Stimulated activated CD8-positive, alpha-beta memory T cell treated with anti-CD3 and anti-CD28 coated beads, Interleukin-7, amount 100 ng/mL, for 24 hours (primary cell): ENCODE results near the gene MLPH.
"Not testable (repeated sequence)": the region's sequence is repeated elsewhere in the genome, so short reads cannot be mapped to it uniquely, and the experiment has no call there.

Source experiments
- DNase-seq: peaks from one replicate; pipeline ENCODE4 v3.0.0-alpha.2; 2020; ENCODE audit warnings: low read depth

MLPH gene

DNA sequence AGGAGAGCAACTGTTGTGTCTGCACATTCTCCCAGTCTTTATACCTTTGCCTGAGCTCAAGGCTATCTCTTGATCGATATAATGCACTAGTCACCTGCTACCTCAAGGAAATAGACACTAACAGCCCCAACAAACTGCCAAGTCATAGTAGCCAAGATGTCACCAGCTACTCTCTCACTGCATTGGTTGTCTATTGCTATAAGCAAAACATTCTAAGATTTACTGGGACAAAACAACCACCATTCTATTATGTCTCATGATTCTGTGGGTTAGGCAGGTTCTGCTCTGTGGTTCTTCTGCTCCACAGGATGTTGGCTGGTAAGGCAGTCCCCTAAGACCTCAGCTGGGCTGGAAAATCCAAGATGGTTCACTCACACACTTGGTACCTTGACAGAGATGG lies 28.5 kb upstream of the MLPH start:
- DNase-seq: no peak

DNA sequence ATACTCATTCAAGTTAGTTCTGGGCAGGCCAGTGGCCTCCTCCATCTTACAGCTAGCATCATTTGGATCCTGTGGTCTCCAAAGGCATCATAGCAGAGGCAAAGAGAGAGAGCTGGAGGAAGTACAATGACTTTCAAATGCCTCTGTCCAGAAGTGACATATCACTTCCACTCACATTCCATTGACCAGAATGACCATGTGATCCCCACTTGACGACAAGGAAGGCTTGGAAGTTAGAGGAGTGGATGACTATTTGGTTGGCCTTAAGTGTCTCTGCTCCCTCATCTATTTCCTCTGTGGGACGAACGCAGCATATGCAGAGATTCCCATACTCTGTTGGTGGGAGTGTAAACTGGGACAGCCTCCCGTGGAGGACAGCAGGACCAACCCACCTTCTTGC lies 27.8 kb upstream of the MLPH start:
- DNase-seq: no peak

DNA sequence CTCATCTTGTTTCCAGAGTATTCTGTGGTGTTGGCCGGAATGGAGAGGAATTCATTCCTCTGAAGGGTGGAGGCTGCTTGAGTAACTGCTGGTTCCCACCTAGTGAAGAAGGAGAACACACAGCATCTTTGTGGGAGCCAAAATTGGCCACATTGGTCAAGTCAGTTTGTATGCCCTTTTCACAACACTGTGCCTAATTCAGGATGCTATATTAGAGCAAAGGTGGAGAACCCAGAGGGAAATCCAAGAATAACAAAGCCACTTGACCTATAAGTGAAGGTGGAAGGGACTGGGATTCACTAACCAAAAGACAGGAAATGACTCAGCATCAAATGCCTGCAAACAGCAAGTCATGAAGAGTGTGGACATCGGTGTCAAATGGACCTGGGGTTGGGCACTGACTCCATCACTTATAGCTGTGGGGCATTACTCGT lies 27.3 kb upstream of the MLPH start:
- DNase-seq: no peak

DNA sequence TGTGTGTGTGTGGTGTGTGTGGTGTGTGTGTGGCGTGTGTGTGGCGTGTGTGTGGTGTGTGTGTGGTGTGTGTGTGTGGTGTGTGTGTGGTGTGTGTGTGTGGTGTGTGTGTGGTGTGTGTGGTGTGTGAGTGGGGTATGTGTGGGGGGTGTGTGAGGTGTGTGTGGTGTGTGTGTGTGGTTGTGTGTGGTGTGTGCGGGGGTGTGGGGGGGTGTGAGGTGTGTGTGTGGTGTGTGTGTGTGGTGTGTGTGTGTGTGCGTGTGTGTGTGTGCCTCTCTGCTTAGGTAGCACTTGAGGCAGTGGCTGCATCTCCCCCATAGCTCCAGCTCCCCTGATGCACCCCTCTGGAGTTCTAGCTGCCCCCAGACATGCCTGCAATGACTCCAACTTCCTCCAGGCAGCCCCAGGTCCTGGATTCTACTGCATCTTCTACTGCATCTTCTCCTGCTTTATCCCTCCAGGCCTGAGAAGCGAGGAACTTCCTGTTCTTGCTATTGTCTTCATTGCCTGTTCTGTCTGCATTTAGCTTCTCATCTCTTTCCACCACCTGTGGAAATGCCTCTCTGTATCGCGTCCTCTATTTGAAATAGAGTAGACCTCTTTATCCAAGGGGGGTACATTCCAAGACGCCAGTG lies 22.2 kb upstream of the MLPH start:
- no peak for DNase-seq

DNA sequence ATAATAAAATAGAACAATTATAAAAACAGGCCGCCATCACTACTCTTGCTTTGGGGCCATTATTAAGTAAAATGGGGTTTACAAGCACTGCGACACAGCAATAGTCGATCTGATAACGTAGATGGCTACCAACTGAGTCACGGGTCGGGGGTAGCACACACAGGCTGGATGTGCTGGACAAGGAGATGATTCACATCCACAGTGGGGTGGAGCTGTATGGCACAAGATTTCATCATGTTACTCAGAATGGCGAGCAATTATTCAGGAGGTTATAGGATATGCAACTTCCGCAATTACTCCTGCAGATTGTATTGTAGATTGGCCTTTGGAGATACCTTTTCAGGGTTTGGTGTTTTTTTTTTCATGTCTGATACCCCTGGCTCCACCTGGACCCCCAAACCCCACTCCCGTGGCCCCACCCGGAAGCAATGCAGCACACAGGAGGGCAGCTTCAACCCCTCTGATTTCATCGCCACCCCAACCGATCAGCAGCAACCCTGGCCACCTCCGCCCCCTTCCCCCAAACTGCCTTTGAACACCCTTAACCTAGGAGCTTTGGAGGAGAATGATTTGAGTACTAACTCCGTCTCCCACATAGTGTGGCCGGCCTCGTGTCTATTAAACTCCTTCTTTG lies 21.4 kb upstream of the MLPH start:
- no peak for DNase-seq

DNA sequence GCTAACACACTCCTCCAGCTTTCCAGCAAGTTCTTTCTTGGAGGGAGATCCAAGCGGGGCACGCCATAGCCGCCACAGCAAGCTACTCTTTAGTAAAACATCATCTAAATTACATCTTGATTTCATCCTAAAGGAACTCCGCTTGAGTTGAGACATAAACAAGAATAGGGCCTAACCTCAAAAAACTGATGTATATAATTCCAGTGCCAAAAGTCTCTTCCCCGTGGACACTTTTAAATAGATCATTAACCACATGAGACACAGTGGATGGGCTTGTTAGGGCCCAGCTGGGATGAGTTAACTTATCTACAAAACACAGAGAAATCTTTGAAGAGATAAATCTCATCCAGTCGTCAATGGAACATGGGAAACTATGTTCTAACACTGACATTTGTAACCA lies 20.8 kb upstream of the MLPH start:
- DNase-seq: no peak

DNA sequence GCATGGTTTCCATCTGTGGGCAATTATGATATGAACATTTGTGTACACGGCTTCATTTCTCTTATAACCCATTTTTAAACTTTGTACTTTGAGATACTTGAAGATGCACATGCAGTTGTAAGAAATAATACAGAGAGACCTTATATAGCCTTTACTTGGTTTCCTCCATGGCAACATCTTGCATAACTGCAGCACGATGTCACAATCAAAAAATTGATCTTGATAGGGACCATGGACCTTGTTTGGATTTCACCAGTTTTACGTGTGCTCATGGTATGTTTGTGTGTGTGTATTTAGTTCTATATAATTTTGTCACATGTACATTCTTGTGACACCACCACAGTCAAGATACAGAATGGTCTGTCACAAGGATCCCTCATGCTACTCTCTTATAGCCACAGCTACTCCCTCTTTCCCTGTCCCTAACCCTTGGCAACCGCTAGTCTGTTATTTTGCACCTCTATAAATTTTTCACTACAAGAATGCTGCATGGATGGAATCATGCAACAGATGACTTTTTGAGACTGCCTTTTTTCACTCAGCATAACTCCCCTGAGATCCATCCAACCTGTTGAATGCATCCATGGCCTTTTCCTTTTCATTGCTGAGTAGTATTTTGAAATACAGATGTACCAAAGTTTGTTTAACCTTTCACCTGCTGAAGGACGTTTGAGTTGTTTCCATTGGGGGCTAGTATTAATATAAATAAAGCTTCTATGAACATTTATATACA lies 19.4 kb upstream of the MLPH start:
- DNase-seq: no peak

DNA sequence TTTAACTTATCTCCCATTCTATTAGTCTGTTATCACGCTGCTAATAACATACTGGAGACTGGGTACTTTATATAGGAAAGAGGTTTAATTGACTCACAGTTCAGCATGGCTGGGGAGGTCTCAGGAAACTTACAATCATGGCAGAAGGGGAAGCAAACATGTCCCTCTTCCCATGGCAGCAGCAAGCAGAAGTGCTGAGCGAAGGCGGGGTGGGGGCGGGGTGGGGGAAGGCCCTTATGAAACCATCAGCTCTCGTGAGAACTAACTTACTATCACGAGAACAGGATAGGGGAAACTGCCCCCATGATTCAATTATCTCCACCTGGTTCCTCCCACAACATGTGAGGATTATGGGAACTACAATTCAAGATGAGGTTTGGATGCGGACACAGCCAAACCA lies 17.6 kb upstream of the MLPH start:
- DNase-seq: not testable (repeated sequence)

DNA sequence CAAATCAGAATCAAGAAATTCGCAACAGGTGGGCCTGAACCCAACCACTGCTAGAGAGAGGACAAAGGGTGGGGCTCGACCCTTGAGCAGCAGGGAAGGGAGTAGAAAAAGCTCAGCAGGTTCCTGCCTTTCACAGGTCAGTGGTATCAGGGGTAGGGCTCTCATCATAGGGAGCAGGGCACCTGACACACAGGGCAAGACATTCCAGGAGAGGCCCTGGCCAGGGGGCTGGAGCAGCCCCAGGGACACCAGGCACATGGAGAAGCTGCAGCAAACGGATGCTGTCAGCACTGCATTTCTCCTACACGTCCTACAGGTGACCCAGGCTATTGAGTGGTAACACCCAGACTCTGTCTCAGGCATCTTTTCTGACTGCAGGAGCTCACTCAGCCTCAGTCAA lies 17.2 kb upstream of the MLPH start:
- DNase-seq: no peak

DNA sequence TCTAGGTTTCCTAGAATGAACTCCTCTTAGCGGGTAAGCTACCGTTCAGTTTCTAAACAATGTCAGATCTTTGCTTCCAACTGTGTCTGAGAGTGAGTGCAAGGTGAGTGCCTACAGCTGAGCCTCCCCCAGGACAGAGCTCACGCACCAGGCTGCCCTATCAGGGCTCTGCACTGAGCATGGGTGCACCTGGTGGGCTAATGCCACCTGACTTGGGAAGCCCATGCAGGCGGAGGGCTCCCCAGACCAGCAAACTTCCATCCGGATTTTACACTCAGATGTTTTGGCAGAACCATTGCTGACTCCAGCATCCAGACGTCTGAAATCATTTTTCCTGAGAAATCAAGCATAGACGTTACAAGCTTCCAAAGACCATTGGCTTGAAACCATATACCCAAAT lies 16.1 kb upstream of the MLPH start:
- no peak for DNase-seq

DNA sequence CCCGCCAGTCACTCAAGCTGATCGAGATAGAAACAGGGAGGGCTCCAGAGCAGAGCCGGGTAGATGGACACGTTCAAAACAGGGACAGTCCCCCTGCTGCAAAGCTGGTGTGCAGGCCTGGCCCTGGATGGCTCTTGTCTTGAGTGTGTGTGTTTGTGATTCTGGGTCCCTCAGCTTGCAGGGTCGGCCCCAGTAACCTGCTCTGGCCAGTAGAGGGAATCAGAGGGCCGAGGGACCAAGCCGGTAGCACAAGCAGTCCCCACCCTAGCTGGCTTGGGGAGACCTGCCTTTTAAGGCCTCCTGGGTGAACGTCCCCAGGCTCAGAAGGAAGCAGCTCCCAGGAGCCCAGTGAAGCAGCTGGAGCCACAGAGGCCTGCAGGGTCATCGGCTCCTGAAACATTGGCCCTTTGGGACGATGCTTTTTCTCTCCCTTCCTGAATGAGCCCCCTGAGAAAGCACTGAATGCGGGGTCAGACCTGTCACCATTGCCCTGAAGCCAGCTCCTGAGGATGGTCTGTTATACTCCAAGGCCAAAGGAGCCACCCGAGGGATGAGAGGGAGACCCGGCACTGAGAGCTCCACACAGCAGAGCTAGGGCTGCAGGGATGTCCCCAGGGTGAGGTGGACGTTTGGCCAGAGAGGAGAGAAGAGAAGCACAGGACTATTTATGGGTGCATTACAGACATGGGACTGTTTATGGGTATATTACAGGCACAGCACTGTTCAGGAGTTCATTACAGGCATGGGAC lies 15.4 kb upstream of the MLPH start:
- no peak for DNase-seq

DNA sequence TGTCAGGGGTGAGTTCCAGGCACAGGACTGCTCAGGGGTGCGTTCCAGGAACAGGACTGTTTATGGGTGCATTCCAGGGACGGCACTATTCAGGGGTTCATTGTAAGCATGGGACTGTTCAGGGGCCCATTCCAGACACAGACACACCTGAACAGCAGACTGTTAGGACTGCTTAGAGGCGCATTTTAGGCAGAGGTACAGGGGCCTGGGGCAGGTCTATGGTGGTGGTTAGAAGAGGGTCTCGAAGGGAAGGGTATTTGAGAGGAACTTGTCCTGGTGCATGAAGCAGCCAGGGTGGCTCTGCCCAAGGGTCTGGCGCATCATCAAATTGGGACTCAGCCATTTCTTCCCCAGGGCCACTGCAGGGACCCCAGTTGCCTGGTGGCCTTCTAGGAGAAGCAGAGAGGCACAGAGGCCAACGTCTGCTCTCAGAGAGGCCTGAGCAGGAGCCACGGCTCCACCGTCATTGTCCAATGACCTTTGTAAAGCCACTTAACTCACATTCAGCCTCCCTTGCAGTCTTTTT lies 14.8 kb upstream of the MLPH start:
- DNase-seq: no peak

DNA sequence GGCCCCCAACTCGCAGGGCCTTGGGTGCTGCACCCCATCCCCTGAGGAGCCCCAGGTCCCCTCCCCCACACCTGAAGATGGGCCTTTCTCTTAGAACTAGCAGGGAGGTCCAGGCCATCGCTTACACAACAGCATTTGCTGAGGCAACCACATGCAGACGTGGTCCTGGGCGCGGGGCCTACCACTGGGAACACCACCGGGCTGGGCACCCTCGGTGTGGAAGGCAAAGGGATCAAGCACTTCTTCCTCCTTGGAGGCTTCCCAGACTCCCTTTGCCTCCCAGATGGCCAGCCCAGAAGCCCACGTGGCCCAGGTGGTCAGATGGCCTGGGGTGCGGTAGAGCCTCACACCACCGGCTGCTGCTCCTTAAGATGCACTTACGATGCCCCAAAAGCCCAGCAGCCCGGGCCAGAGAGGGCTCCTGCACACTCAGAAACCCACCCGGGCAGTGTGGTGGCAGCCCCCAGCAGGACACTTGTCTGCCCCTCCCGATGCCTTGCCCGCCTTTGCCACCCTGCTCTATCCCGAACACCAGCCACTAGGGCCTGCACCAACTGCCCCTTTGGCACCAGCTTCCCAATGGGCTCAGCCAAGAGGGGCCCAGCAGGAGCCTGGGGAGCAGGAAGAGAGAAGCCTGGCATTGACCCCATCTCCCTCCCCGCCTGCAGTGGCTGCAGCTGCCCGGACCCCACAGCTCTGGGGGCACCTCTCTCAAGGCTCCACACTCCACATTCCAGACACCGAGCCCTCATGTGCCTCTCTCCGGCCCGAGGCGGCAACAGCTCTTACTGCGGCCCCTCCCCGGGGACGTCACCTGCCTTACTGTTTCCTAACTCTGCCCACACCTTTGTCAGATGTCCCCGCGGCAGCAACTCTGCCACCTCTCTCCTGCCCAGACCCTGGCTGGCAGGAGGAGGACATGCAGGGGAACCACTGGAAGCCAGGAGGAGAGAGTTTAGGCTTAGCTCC lies 13.9 kb upstream of the MLPH start:
- DNase-seq: no peak

DNA sequence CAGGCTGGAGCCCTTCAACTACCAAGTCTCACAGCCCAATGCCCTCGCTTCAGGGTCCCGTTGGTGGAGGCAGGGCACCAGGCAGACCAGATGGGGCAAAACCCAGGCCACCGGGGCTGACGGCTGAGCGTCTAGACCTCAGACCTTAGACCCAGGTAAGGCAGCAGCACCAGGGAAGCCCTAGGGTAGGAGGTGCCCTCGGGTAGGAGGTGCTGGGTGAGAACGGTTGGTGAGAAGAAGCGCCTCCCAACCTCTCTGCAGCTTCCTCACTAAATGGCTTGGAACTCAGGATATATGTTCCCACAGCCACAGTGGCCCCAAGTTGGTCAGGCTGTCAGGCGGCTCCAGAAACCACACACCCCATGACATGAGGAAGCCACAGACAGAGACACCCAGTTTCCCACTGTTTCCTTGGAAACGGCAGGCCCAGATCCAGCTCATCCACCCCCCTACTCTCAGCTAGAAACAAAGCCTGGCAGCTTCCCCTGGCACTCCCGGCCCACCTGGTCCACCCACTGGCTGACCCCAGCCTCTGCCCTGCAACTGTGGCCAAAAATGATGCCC lies 13.1 kb upstream of the MLPH start:
- no peak for DNase-seq

DNA sequence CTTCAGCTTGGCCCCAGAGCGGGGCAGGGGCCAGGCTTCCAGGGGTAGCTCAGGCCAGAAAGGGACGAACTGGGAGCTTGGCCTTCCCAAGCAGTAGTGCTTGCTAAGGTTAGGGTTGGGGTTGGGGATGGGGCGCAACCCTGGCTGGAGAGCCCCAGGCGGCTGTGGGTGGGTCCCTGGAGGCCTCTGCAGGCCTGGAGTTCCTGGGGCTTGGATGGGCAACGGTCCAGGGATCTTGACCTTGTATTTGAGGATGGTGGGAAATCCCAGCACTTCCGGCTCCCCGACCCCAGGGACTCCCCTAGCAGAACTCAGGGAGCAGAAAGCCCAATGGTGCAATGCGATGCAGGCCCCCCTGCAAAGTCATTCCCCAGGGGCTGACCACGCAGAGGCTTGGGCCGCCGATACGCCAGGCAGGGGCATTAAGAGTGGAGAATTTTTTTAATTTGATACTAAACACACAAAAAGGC lies 12.6 kb upstream of the MLPH start:
- DNase-seq: no peak

DNA sequence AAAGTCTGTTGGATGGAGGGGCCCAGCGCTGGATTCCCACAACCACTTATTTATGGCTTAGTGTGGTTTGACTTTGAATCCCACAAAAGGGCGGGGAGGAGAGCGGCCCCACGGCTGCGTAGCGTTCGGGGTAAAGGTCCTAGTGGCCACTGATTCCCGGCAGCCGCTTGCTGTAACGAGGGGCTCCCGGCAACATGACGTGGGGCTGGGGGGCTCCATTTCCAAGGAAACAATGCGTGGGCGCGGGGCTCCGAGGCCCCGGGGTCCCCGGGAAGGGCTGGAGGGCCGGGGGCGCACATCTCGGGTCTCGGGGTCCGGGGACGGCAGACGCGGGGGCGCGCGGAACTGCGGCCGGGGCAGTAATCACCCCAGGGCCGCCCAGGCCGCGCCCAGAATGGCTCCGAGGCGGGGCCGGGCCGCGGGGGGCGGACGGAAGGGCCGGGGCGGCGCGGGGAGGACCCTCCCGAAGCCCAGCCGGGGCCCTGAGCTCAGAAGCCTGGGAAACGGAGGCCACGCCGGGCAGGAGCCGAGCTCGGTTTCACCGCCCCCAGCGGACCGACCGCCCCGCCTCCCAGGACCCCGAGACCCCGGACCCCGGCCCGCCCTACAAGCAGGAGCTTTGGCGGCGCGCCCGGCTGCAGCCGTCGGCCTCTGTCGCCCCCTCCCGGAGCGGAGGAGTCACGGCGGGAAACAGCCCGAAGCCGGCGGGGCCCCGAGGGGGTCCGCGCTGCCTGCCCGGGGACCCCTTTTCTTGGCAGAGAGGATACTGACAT lies 11.9 kb upstream of the MLPH start:
- peak; percentile 52 for DNase-seq

DNA sequence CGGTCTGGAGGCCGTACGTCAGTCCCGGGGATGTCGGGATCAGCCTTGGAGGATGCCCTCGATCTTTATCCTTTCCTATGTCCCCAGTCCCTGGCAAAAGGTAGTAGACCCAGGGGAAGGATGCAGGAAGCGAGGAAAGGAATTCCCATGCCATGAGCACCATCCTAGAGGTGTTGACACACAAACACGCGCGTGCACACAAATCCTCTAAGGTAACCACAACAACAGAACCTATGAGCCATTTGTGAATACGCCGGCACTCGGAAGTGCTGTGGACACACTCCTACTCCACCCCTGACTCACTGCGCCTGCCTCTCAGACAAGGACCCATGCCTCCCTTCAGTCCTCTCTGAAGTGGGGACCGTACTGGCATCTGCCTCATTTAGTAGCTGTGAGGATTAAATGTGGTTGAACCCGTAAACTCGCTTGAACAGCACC lies 11.3 kb upstream of the MLPH start:
- no peak for DNase-seq

DNA sequence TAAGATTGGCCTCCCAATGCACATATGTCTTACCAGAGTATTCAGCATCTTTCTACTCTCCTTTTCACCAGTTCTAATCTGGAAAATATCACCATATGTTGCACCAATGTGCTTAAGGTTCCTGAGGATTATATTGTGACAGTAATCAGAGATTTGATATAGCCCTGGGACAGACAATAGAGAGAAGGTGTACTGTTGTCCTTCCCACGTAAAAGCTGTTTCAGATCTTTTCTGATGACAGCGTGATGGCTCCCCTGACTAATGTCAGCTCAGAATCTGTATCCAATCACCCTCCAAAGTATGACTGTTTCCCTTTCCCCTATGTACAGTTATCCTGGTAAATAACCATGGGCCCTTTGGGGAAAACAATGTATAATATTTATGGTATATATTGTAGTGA lies 9.0 kb upstream of the MLPH start:
- DNase-seq: no peak

DNA sequence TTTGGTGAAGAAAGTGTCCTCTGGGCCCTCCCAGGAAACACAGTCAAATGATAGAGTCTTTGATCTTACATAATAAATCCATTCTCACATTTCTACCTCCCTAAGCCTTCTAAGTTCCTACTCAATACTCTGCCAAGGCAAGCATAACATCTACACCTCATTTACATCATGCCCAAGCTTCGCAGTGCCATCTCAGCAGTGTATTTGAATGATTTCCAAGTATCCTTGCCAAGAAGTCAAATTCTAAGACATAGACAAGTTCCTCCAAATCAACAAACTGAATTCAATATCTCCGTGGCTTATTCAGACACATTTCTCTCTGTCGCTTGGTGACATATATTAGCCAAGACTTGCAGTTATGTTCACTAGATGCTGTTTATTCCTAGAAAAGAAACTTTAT lies 8.1 kb upstream of the MLPH start:
- DNase-seq: no peak

DNA sequence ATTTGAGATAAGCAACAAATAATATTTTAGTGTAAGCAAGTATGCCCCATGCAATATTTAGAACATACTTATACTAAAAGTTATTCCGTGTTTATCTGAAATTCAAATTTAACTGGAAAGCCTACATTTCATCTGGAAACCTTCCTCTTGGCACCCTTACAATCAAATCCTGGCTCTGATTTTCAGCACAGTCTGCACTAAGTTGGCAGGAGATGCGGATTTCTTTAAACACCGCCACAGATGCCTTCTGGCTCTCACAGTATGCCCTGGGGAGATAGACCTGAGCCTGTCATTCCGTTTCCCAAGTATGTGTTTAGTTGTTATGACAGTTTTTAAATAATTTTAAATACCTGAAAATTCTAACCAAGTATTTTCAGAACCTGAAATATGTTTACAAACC lies 7.3 kb upstream of the MLPH start:
- no peak for DNase-seq
